Activated CD8-positive, alpha-beta T cell treated with anti-CD3 and anti-CD28 coated beads for 36 hours (primary cell): ENCODE data around the gene HMGA1. TPM values are rescaled to one million over a fixed set of nuclear protein-coding genes. Genes with fewer than 3 reads are reported as not detected.

Experiments used
- ATAC-seq: fragments of 200-7000 bp; cut with Tn5 transposase; one replicate; pipeline ENCODE4 v1.10.0; 2021; ENCODE audit warnings: mild to moderate bottlenecking, moderate library complexity
- CTCF ChIA-PET: fragments of 350-600 bp; sonication (Branson Sonifier 250); formaldehyde crosslinking; loops from one replicate; lab custom pipeline; 2021; ENCODE audit warnings: antibody characterized with exemption; lab: Charles Lee
- POLR2A ChIA-PET: fragments of 350-600 bp; sonication (Branson Sonifier 250); formaldehyde crosslinking; loops from one replicate; lab custom pipeline; 2021; ENCODE audit warnings: antibody characterized with exemption; lab: Charles Lee
- DNase-seq: peaks from one replicate; pipeline ENCODE4 v3.0.0-alpha.2; 2020
- H3K27ac Mint-ChIP-seq: one replicate; pipeline ENCODE4 v1.8.0; 2021; ENCODE audit warnings: mild to moderate bottlenecking, mixed read lengths
- H3K27me3 Mint-ChIP-seq: one replicate; pipeline ENCODE4 v1.8.0; 2021; ENCODE audit warnings: mixed read lengths
- H3K36me3 Mint-ChIP-seq: one replicate; pipeline ENCODE4 v1.8.0; 2021; ENCODE audit warnings: low read depth, mixed read lengths
- H3K4me1 Mint-ChIP-seq: one replicate; pipeline ENCODE4 v1.8.0; 2021; ENCODE audit warnings: low read depth, mixed read lengths
- H3K4me3 Mint-ChIP-seq: one replicate; pipeline ENCODE4 v1.8.0; 2021; ENCODE audit warnings: mild to moderate bottlenecking, moderate library complexity, mixed read lengths
- H3K9me3 Mint-ChIP-seq: one replicate; pipeline ENCODE4 v1.8.0; 2021; ENCODE audit warnings: mixed read lengths
- intact Hi-C: fragments of 100-400 bp; cut with micrococcal nuclease; formaldehyde crosslinking; loops from one replicate; pipeline ENCODE4 v1.10.0; 2022
- total RNA-seq, 2 experiments: library from RNA; stranded (reverse); gene quantifications; one replicate each; pipeline ENCODE4 v1.2.3, GENCODE V29; 2021
- TF ChIP-seq, protein P1 (sequence below): fragments of 200-600 bp; IDR thresholded peaks from one replicate; pipeline ENCODE4 v1.8.0; 2022; ENCODE audit warnings: antibody characterized with exemption, mild to moderate bottlenecking

HMGA1 gene
- total RNA-seq, 2 experiments from 2014 or later = 683 to 709 TPM

DNA sequence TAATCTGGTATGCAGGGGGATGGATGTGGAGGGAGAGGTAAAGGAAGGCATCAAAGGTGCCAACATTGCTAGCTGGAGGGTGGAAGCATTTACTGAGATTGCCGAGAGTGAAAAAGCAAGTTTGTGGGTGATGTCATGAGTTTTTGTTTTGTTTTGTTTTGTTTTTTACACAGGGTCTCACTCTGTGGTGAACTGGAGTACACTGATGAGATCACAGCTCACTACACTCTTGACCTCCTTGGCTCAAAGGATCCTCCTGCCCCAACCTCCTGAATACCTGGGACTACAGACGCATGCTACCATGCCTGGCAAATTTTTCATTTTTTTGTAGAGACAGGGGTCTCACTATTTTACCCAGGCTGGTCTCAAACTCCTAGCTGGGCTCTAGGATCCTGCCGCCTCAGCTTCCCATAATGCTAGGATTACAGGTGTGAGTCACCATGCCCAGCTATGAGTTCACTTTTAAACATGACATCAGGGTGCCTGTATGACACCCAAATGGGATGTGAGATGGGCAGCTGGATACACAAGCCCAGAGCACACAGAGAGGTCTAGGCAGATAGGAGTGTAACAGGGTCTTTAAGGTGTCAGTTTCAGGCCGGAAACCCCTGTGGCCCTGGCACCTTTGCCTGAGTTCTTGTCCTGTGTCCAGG is 35.1 kb upstream of the HMGA1 start:
- POLR2A ChIA-PET = interaction anchor here (0.7 to 1.8 kb wide), 3 partner anchors 22 to 43 kb away, joined by 3 to 6 read pairs (median 3); partner anchors contain the start of gene HMGA1
- DNase-seq (no peak), ATAC-seq (no peak)
- no peak overlapping the region for H3K27ac Mint-ChIP-seq
- no peak overlapping the region for H3K4me3 Mint-ChIP-seq
- intact Hi-C loops = no loop called here
- H3K4me1 Mint-ChIP-seq = peaks cover 21% of the 10 kb centered on the region
- H3K27me3 Mint-ChIP-seq = no peaks in the 10 kb centered on the region
- CTCF ChIA-PET = interaction anchor here (1.0 to 2.5 kb wide), 6 partner anchors 11 to 253 kb away, joined by 3 to 9 read pairs (median 4); partner anchors contain the start of gene SMIM29
- H3K9me3 Mint-ChIP-seq = no peaks in the 10 kb centered on the region
- no peaks in the 10 kb centered on the region for H3K36me3 Mint-ChIP-seq
- TF ChIP-seq, protein P1, sequence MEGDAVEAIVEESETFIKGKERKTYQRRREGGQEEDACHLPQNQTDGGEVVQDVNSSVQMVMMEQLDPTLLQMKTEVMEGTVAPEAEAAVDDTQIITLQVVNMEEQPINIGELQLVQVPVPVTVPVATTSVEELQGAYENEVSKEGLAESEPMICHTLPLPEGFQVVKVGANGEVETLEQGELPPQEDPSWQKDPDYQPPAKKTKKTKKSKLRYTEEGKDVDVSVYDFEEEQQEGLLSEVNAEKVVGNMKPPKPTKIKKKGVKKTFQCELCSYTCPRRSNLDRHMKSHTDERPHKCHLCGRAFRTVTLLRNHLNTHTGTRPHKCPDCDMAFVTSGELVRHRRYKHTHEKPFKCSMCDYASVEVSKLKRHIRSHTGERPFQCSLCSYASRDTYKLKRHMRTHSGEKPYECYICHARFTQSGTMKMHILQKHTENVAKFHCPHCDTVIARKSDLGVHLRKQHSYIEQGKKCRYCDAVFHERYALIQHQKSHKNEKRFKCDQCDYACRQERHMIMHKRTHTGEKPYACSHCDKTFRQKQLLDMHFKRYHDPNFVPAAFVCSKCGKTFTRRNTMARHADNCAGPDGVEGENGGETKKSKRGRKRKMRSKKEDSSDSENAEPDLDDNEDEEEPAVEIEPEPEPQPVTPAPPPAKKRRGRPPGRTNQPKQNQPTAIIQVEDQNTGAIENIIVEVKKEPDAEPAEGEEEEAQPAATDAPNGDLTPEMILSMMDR = no peak

GRCh38 chr6:34202329-34203201 is 34.1 kb upstream of the HMGA1 start:
- DNase-seq = no peak
- TF ChIP-seq, protein P1 = no peak
- no peaks in the 10 kb centered on the region for H3K36me3 Mint-ChIP-seq
- no peaks in the 10 kb centered on the region for H3K9me3 Mint-ChIP-seq
- H3K27me3 Mint-ChIP-seq = no peaks in the 10 kb centered on the region
- no peak overlapping the region for H3K27ac Mint-ChIP-seq
- no peak for ATAC-seq
- no peak overlapping the region for H3K4me3 Mint-ChIP-seq
- ChIA-PET CTCF (interaction anchor here (1.3 to 2.5 kb wide), 2 partner anchors 12 to 47 kb away, joined by 6 to 9 read pairs; partner anchors contain the start of gene SMIM29), POLR2A (interaction anchor here (1.8 kb wide), 1 partner anchor 34 kb away, joined by 6 read pairs; the partner anchor contains the start of gene HMGA1)
- peaks cover 28% of the 10 kb centered on the region for H3K4me1 Mint-ChIP-seq
- intact Hi-C loops = no loop called here

- TF ChIP-seq, protein P1 = no peak
- Mint-ChIP-seq H3K27ac (no peak overlapping the region), H3K4me3 (no peak overlapping the region), H3K27me3 (no peaks in the 10 kb centered on the region), H3K36me3 (no peaks in the 10 kb centered on the region), H3K4me1 (peaks cover 40% of the 10 kb centered on the region), H3K9me3 (no peaks in the 10 kb centered on the region)
- no peak for DNase-seq
- ChIA-PET CTCF (interaction anchor here (1.0 to 1.6 kb wide), 3 partner anchors 9 to 43 kb away, joined by 3 to 7 read pairs (median 3); no protein-coding TSS in a partner anchor), POLR2A (interaction anchor here (0.8 to 3.2 kb wide), 4 partner anchors 8 to 32 kb away, joined by 3 to 11 read pairs (median 4); partner anchors contain the start of gene HMGA1)
- no peak for ATAC-seq
- intact Hi-C loops = no loop called here
Measured at GRCh38 chr6:34204693-34205092, 32.0 kb upstream of the HMGA1 start.

DNA sequence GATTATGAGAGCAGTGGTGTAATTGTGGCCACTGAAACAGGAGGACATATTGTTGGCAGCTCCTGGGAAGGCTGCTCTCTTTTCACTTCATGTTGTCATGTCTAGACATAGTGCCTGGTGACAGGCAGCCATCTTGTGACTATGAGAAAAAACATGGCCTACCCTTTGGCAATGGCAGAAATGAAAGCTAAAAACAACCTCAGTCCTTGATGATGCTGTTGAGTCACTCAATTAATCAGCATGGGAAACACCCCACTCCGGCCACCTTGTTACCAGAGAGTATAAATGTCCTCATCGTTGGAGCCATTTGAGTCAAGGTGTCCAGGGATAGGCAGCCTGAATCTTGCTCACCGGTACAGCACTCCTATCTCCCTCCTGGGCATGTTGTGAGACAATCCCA is 31.2 kb upstream of the HMGA1 start:
- ChIA-PET POLR2A (interaction anchor here (0.8 to 3.2 kb wide), 4 partner anchors 9 to 31 kb away, joined by 3 to 11 read pairs (median 4); partner anchors contain the start of gene HMGA1), CTCF (interaction anchor here (1.0 to 1.6 kb wide), 4 partner anchors 10 to 42 kb away, joined by 3 to 7 read pairs (median 3); no protein-coding TSS in a partner anchor)
- H3K9me3 Mint-ChIP-seq = no peaks in the 10 kb centered on the region
- no peaks in the 10 kb centered on the region for H3K36me3 Mint-ChIP-seq
- H3K27me3 Mint-ChIP-seq = no peaks in the 10 kb centered on the region
- DNase-seq (peak; percentile 37), ATAC-seq (peak; percentile 14)
- H3K4me1 Mint-ChIP-seq = peaks cover 37% of the 10 kb centered on the region
- no peak overlapping the region for H3K4me3 Mint-ChIP-seq
- H3K27ac Mint-ChIP-seq = no peak overlapping the region
- intact Hi-C loops = no loop called here
- TF ChIP-seq, protein P1 = no peak
